Measurements from ENCODE around the gene SEMA3A.
"Not testable (repeated sequence)": the region's sequence is repeated elsewhere in the genome, so short reads cannot be mapped to it uniquely, and the experiment has no call there.

Gene SEMA3A

DNA sequence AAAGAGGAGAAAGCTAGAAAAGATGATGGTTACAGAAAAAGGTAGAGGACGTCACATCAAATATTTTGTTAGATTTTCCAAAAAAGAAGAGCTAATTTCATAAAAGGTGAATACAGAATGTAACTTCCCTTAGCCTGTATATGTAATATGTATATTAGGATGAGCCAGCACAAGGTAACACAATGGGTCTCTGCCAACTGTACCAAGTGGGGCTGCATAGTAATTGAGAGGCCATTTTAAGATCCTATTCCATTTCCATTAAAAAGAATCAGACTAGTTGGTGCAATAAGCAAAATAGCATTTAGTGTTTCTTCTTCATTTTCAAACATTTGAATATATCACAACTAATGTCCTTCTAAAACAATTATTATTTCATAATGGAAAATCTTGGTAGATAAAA is 134.6 kb downstream of the SEMA3A start:
- no peak for DNase-seq (ENCODE audit: low read depth)

DNA sequence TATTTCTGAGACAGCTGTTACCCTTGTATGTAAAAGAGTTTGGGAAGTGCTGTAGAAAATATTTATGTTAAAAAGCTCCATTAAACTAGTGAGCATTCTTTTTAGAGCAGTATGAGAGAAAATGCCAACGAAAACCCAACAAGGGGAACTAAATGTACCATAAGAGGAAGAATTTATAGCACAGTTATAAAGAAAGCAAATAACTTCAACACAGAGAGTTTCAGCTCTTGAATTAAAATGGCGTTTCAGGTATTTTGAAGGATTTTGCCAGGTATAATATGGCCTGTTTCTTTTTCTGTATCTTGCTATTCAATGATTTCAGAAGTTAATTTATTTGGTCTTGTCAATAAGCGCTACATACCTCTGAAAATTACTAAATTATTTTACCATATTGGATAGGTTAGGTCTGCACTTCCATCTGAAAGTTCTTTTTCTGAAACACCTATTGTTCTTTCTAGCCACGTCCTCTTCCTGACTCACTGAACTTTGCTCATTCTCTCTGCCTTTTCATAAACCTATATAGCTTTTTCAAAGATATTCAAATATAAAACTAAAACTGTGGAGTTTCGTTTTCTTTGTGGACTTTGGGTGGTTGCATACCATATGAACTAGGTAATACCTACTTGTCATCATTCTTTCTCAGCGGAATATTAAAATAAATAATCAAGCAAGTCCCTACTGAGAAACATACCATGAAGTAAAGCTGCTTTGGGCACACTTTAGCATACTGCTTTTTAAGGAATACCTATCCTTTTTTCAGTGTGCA is 136.1 kb downstream of the SEMA3A start:
- no peak for DNase-seq (ENCODE audit: low read depth)

DNA sequence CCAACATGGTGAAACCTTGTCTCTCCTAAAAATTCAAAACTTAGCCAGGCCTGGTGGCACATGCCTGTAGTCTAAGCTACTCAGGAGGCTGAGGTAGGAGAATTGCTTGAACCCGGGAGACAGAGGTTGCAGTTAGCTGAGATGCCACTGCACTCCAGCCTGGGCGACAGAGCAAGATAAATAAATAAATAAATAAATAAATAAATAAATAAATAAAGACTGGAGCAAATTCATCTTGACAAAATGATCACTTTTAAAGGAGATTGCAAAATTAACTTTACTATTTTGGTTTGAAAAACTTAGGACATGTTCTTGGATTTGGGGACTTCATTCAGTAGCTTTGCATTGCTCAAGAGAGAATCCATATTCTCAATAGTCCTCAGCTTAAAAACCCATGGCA is 137.0 kb downstream of the SEMA3A start:
- no peak for DNase-seq (ENCODE audit: low read depth)

DNA sequence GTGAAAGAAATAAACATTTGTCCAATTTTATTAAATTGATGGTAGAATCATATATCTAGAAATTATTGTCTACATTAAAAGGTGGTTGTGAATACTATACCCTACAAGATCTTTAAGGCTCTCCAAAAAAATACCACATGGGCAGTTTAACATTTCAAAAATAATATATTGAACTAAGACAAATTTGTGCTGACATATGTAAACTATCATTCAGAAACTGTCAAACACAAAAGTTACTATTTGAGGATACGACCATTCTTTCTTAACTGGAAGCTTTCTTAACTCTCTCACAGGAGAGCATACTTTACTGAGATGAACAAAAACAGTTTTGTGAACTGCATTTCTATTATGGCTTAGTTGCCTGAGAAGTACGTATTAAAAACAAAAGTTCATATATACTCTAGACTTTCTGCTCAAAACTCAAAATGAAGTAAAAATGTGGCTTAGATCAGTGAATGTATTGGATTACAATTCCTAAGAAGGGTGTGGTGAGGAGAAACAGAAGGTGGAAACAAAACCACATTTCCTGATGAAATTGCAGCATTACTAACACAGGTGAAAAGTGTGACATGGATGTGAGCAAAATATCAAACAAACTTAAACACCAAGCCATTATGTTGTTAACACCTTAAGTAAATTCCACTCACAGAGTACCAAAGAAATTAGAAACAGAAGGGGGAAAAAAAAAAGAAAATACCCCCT is 138.5 kb downstream of the SEMA3A start:
- no peak for DNase-seq (ENCODE audit: low read depth)

DNA sequence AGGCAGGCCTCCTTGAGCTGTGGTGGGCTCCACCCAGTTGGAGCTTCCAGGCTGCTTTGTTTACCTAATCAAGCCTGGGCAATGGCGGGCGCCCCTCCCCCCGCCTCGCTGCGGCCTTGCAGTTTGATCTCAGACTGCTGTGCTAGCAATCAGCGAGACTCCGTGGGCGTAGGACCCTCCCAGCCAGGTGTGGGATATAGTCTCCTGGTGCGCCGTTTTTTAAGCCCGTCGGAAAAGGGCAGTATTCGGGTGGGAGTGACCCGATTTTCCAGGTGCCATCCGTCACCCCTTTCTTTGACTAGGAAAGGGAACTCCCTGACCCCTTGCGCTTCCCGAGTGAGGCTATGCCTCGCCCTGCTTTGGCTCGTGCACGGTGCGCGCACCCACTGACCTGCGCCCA is 139.4 kb downstream of the SEMA3A start:
- not testable (repeated sequence) for DNase-seq (ENCODE audit: low read depth)

DNA sequence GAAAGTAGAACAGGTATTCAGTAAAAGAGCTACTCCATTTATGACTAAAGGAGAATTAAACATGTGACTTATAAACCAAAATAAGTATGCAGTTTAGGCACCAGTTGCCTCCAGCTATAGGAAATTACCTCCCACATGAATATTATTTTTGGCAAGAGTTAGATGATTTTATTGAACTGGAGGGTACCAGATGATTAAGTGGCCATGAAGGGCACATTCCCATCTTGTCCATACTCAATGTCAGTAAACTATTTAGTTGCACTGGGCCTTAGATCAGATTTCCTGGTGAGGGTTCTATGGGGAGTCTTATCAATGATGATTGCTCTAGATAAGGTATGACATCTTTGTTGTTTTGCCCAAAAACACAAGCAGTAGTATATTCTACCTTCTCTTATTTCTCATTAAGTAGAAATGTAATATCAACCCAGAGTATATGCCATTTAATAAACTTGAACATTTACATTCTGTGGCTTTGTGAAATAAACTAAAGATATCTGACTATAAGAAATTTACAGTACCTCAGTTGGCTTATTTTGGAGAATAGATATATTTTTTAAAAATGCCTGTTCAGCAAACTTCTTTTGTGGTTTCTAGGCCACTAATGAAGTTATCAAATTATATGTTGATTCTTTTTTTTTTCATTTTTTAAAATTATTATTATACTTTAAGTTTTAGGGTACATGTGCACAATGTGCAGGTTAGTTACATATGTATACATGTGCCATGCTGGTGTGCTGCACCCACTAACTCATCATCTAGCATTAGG is 145.3 kb downstream of the SEMA3A start:
- no peak for DNase-seq (ENCODE audit: low read depth)

DNA sequence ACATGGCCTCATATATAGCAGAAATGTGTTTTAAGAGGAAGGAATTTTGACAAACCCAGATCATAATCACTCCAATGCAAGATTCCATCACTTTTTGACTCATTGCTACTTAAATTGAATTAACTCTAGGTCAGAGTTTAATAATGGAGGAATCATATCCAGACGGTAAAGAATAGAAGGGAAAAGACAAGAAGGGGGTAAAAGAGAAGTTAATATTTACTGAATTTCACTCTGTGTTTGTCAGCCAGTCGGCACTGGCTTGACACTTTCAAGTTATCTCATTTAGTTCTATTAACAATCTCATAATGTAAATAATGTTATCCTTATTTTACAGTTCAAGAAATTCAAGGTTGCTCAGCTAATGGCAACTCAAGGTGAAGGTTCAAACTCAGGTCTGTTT is 147.5 kb downstream of the SEMA3A start:
- no peak for DNase-seq (ENCODE audit: low read depth)

DNA sequence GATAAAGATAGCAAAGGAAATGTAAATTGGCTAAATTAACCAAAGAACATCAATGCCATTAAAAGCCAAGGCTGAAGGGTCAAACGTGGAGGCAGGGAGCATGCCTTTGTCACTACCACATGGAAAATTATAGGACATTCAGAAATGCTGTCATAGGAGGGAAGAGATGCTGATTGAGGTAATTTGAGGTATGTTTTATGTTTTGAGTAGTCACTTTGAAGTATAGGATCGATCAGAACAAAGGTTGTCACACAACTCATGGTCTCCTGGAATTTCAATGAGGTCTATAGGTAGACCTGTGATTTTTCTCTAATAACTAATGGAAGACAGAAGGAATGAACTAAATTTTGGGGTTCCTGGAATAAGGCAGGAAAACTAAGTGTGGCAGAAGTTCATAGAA is 149.8 kb downstream of the SEMA3A start:
- DNase-seq (ENCODE audit: low read depth) = no peak

DNA sequence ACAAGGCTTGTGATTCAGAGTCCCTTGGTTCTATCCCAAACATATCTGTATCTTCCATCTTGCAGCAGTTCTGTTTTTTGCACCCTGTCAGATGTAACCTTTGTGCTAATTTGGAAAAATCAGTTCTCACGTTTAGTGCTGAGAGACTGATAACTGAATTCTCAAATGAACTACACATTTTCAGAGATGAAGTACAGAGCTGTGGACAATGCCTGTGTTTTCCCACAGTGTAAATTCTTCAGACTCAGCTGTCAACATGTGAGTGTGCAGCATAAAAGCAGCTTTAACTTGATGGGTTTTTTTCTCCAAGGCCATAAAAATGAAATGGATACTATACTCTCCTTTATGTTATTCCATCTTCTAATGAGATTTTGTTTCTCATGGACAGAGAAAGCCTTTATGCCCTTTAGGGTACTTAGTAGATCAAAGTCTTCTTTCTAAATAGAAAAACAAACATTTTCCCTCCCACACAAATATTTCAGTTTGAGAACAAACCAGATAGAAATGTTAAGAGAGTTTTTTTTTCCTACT is 150.9 kb downstream of the SEMA3A start:
- DNase-seq (ENCODE audit: low read depth) = no peak

DNA sequence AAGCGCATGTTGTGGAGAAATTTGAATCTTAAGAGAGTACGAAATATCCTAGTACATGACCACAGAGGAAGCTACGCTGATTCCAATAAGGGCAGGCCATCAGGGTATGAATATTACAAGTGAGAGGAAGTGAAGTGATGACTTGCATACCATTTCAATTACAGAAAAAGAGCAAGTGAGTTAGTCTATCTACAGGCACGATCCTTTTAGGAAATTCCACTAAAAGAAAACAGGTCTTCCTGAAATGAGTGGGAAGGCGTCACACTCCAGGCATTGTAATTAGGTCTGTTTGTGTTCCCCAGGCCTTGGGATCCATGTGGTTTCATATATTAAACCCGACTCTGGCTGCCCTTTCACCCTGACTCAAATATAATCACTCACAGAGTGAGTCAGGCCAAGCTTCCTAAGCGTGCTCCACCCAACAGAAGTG is 152.5 kb downstream of the SEMA3A start:
- DNase-seq (ENCODE audit: low read depth) = no peak

DNA sequence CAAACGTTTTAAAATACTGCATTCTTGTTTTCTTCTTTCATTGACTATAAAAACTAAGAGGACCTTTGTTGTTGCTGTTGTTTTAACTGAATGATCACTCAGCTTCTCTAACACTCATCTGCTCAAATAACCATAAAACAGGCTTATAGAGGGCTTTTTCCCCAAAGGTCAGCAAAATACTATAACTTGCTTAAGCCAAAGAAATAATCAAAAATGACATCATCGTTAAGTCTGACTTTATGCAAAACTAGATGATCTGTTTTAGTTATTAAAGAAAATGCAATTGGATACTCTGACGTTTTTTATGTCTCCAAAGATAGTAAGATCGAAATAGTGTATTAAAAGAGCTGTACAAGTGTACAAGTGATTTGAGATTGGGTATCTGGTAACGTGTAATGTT is 152.9 kb downstream of the SEMA3A start:
- no peak for DNase-seq (ENCODE audit: low read depth)

DNA sequence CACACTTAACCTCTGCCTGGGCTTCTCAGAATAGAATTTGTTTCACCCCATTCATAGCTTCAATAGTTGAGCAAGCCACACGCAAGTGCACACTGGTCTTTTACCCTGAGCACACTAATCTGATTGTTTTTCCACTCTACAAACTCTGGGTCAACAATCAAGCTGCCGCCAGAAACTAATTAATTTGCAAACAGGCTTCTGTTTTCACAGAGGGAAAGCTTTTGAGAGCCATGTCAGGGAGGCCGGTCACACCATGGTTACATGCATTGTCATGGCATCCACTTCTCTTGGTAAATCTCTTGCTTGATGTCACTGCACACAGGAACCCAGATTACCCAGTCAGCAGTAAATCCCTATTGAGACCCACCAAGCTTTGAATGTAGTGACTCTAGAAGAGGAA is 154.2 kb downstream of the SEMA3A start:
- DNase-seq (ENCODE audit: low read depth) = no peak

DNA sequence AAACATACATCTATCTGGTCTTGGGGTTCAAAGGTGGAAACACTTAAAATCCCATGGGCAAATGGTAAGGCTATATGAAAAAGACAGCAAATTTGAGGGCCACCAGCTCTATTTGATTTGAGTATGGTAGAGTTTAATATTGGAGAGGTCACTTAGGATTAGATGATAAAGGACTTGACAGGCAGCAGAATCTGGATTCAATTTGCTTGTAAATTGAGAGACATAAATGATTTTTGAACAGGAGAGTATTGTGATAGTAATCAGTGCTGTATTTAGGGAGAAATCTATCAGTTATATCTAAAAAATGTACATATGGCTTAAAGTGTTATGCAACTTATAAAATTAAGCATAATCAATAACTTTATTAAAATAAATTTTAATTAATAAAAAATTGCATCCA is 155.2 kb downstream of the SEMA3A start:
- DNase-seq (ENCODE audit: low read depth) = no peak

DNA sequence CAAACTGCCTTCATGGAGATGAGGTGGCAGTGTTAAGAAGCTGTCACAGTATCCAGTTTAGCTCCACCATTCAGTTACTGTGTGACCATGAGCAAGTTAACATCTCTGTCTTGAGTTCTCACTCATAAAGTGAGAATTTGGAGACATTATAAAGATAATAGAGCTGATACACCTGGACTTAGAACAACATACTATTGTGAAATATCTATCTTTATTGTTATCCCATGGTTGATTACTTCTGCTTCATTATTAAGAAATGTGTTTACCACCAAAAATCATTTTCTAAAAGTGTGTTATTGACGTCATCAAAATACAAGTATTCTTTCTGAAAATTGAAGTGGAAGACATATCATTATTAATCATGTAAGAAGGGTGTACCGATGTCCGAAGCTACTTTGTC is 166.9 kb downstream of the SEMA3A start:
- no peak for DNase-seq (ENCODE audit: low read depth)

DNA sequence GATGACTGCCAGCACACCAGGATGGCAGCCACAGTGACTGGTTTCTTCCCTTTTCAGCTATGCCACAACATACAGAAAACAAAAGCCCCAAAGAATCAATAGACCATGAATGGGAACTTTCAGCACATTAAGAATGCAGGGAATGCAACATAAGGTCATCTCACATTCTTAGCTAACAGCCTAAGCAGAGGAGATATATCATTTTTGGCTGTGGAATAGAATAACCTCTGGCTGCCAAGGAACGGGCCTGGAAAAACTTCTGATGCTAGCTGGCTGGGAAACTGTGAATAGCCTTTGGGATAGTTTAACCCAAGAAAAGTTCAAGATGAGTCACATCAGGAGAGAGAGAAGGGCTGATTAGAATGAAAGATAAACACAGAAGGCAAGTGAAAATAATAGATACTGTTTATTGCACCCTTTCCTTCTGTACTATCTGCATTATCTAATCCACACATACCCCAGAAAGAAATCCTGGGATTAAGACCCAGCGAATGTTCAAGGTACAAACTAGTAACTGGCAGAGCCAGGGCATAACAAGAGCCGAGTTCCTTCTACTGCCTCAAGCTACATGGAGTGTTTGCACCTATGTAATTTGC is 169.2 kb downstream of the SEMA3A start:
- DNase-seq (ENCODE audit: low read depth) = no peak

DNA sequence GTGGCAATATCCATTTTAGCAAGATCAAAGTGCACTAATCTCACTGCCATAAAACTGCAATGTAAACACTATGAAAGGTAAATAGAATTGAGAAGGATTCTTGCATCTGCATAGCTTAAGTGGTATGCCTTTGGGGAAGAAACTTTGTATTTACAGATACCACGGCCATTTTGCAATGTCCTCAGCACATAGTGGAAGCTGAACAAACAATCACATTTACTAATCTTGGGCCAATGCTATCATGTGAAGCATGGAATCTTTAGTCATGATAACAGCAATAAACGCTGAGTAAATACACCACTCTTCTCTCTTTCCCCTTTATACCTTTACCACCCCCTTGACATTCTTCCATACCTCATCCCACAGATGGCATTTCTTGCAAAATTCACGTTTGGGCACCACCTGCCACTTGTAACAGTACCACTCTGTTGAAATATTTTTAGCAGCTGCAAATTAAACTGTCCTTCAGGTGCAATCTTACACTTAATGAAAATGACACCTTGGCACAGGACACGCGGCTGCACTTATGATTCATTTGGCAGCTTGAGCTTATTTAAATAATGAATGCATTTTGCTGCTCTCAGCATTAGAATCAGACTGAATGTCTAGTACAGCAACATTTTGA is 171.8 kb downstream of the SEMA3A start:
- no peak for DNase-seq (ENCODE audit: low read depth)

DNA sequence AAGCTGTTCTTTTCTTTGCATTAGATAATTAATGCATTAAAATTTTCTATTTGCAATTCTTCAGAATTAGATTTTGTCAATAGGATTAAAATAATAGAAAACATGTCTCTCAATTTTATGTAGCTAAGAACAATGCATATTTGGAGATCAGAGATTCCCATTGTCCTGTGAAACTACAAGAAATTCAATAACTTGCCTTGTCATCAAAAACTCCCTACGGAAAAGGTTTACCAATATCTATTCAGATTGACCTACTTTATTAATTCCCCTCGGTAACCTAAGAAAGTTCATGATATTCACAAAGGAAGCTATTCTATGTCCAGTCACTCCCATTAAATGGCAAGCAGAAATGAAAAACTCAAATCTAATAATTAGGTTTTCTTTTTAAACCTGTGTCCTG is 172.6 kb downstream of the SEMA3A start:
- no peak for DNase-seq (ENCODE audit: low read depth)

DNA sequence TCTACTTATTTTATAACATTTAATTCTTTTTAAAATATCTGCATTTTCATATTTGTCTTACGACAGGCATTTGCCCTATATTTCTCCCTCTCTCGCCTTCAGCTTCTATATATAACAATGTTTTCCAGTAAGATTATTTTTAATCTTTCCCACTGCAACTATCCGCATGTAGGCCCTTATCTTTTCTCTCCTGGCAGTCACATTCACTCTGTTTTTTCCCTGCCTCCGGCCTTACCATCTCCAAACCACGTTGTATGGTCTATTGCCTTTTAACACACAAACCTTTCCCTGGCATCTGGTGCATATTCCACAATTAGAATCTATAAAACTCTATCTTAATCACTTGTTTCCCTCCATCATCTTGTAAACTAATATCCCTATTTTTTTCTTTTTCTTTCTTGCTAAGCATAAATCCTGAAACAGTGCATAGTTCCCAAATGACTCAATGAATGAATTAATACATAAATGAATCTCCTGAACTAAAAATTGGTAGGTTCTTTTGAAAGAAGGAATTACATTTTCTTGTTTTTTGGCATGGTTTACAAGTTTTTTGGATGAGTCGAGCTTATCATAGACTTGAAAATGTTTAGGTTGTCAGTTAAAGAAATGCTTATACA is 173.2 kb downstream of the SEMA3A start:
- DNase-seq (ENCODE audit: low read depth) = no peak

DNA sequence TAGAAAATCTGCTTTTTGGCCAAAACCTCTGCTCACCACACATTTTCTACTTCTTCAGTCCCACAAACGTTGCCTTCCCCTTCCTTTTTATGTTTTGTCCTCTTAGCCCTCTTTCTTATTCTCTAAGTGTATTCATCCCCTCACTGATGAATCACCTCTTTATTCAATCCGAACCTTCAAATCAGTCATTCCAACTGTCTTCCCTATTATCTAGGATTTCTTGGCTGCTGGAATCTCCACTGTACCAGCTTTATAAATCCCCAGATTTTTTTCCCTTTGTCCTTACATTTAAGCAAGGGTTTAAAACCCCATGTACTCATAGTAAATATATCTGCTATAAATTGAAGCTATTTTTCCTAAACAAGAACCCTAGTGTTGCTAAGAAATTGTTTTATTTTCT is 176.9 kb downstream of the SEMA3A start:
- DNase-seq (ENCODE audit: low read depth) = no peak

DNA sequence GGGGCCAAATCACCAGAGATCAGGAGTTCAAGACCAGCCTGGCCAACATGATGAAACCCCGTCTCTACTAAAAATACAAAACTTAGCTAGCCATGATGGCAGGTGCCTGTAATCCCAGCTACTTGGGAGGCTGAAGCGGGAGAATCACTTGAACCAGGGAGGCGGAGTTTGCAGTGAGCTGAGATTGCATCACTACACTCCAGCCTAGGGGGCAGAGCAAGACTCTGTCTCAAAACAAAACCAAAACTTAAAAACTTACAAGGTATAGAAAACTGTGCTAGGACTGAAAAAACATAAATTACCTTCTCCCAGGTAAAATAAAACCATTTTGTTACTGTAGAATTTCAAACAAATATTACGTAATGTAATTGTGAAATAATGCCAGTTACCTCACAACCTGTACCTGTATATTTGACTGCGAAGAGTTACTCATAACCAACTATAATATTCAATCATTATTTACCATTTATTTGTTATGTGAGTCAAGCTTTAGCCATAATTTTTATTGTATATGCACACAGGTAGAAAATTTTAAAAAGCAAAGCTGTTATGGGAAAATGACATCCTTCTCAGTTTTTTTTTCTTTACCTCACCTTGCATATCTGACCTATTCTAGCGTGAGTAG is 180.9 kb downstream of the SEMA3A start:
- no peak for DNase-seq (ENCODE audit: low read depth)

DNA sequence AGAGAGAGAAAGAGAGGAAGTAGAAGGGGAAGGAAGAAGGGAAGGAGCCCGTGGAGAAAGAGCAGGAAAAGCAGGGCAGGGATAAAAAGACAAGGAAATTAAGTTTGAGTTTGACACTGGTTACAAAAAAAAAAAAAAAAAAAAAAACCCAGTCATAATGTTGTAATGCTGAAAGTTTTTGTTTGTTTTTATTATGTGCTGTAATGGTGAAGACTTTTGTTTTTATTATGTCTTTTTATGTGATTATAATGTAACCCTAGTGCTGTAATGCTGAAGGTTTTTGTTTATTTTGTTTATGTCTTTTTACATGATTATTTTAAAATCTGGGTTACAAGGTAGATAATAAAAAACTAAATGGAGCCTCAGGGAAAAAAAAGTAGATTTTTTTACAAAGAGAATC is 184.8 kb downstream of the SEMA3A start:
- DNase-seq (ENCODE audit: low read depth) = no peak

Data from T follicular helper cell (primary cell).